ENCODE results near the gene PTK6.

PTK6 gene

GRCh38 chr20:63543131-63543530, 6.0 kb upstream of the PTK6 start:
- no peak for DNase-seq (ENCODE audit: low spot score)

GRCh38 chr20:63542696-63543095, 5.5 kb upstream of the PTK6 start:
- no peak for DNase-seq (ENCODE audit: low spot score)

- no peak for DNase-seq (ENCODE audit: low spot score)
These were observed 4.9 kb upstream of the PTK6 start for GRCh38 chr20:63542031-63542559.

GRCh38 chr20:63541371-63541770, 4.2 kb upstream of the PTK6 start:
- DNase-seq (ENCODE audit: low spot score) = no peak

GRCh38 chr20:63540417-63541186, 3.4 kb upstream of the PTK6 start:
- DNase-seq (ENCODE audit: low spot score) = no peak

- no peak for DNase-seq (ENCODE audit: low spot score)
These were observed 2.5 kb upstream of the PTK6 start for GRCh38 chr20:63539441-63540370.

- no peak for DNase-seq (ENCODE audit: low spot score)
These were observed 1.9 kb upstream of the PTK6 start for GRCh38 chr20:63539092-63539430.

GRCh38 chr20:63538204-63539091, 1.3 kb upstream of the PTK6 start:
- DNase-seq (ENCODE audit: low spot score) = no peak

- DNase-seq (ENCODE audit: low spot score) = peak; percentile 96
These were observed 488 bp upstream of the PTK6 start for GRCh38 chr20:63537525-63538203.

GRCh38 chr20:63536241-63536977, 767 bp downstream of the PTK6 start:
- peak; percentile 35 for DNase-seq (ENCODE audit: low spot score)

- DNase-seq (ENCODE audit: low spot score) = no peak
These were observed 2.1 kb downstream of the PTK6 start for GRCh38 chr20:63534831-63535651.

GRCh38 chr20:63534427-63534830, 2.7 kb downstream of the PTK6 start:
- no peak for DNase-seq (ENCODE audit: low spot score)

GRCh38 chr20:63533871-63534393, 3.2 kb downstream of the PTK6 start:
- DNase-seq (ENCODE audit: low spot score) = no peak

- DNase-seq (ENCODE audit: low spot score) = no peak
These were observed 3.8 kb downstream of the PTK6 start for GRCh38 chr20:63533388-63533787.

GRCh38 chr20:63532449-63532971, 4.7 kb downstream of the PTK6 start:
- DNase-seq (ENCODE audit: low spot score) = no peak

- no peak for DNase-seq (ENCODE audit: low spot score)
These were observed 5.3 kb downstream of the PTK6 start for GRCh38 chr20:63531686-63532448.

GRCh38 chr20:63530788-63531160, 6.4 kb downstream of the PTK6 start:
- no peak for DNase-seq (ENCODE audit: low spot score)

Data from NAMALWA (cell line).